K562 (cell line): ENCODE results near the gene SOBP. TPM values are rescaled to one million over a fixed set of nuclear protein-coding genes. Genes with fewer than 3 reads are reported as not detected.

Experiments
- ATF2 ChIP-seq: sonication (generic); formaldehyde crosslinking; IDR thresholded peaks from 2 replicates; pipeline ENCODE4 v1.8.1; 2022; ENCODE audit warnings: missing genetic modification reagents
- BRF2 ChIP-seq: IDR thresholded peaks from 3 replicates; pipeline ENCODE4 v1.6.1; 2011; ENCODE audit warnings: borderline replicate concordance, mild to moderate bottlenecking; ENCODE audit not compliant: insufficient read length, insufficient read depth
- FUS ChIP-seq: fragments of 200-400 bp; formaldehyde crosslinking; optimal IDR thresholded peaks from 2 replicates; pipeline ENCODE3; 2017; ENCODE audit warnings: low read depth, low read length
- HES1 ChIP-seq: fragments of 450-650 bp; IDR thresholded peaks from 2 replicates; pipeline ENCODE4 v1.6.1; 2016; ENCODE audit warnings: low read depth, mild to moderate bottlenecking, moderate library complexity
- MAX ChIP-seq: sonication (generic); formaldehyde crosslinking; IDR thresholded peaks from 2 replicates; pipeline ENCODE4 v1.9.0; 2022; ENCODE audit warnings: mild to moderate bottlenecking, missing genetic modification reagents
- MBD1 ChIP-seq: fragments of 250-450 bp; sonication (Bioruptor Pico); IDR thresholded peaks from 2 replicates; pipeline ENCODE4 v1.8.0; 2022; ENCODE audit warnings: inconsistent platforms
- MCM2 ChIP-seq: fragments of 450-650 bp; IDR thresholded peaks from 2 replicates; pipeline ENCODE4 v1.6.1; 2017; ENCODE audit warnings: low read depth, mild to moderate bottlenecking
- NFIC ChIP-seq: fragments of 450-650 bp; IDR thresholded peaks from 2 replicates; pipeline ENCODE4 v1.6.1; 2017; ENCODE audit warnings: mild to moderate bottlenecking, inconsistent platforms
- TFAP4 ChIP-seq: sonication (generic); formaldehyde crosslinking; IDR thresholded peaks from 2 replicates; pipeline ENCODE4 v1.8.0; 2022; ENCODE audit warnings: missing genetic modification reagents, mild to moderate bottlenecking, moderate library complexity, borderline replicate concordance
- TSHZ1 ChIP-seq: fragments of 250-450 bp; sonication (Bioruptor Pico); IDR thresholded peaks from 2 replicates; pipeline ENCODE4 v1.4.0; 2020; ENCODE audit warnings: mild to moderate bottlenecking, moderate library complexity
- ZNF124 ChIP-seq: sonication (generic); formaldehyde crosslinking; IDR thresholded peaks from 2 replicates; pipeline ENCODE4 v1.8.1; 2022; ENCODE audit warnings: missing genetic modification reagents
- ZNF140 ChIP-seq: fragments of 250-450 bp; sonication (Bioruptor Pico); IDR thresholded peaks from 2 replicates; pipeline ENCODE4 v1.8.0; 2021; ENCODE audit warnings: moderate library complexity, mild to moderate bottlenecking, inconsistent platforms
- polyA plus RNA-seq, 8 experiments: library from polyadenylated mRNA; depleted of rRNA in 4 of 8; stranded (reverse) in 5 of 8; unstranded in 3 of 8; fragments of >200 nt; fragmentation: Nextera tagmentation in 2 of 8; fragmentation: Illumina TruSeq in 1 of 8; extraction: Ambion mirVana in 2 of 8; extraction: Trizol in 1 of 8; gene quantifications; 2 replicates each; pipeline versions ENCODE4 v1.2.1 to v1.2.3, GENCODE V29; 2011 to 2014; ENCODE audit warnings: inconsistent platforms in 1 of 8, missing spikeins in 1 of 8
- total RNA-seq, 7 experiments: library from RNA; depleted of rRNA in 6 of 7; stranded (reverse); fragments of >200 nt in 6 of 7; fragmentation: Illumina TruSeq in 2 of 7; extraction: Trizol in 2 of 7; gene quantifications; 2 replicates each; pipeline versions ENCODE4 v1.2.1 to v1.2.3, GENCODE V29; 2011 to 2021; ENCODE audit warnings: low replicate concordance in 1 of 7
- TF ChIP-seq, protein P1 (sequence below), 2 experiments: fragments of 450-650 bp; conservative IDR thresholded peaks; 2 replicates each; pipeline ENCODE4 v1.6.1; 2017; ENCODE audit warnings: mild to moderate bottlenecking in 2 of 2, moderate library complexity in 2 of 2

SOBP gene
- total and polyA plus RNA-seq, 9 of the 15 experiments (the other 6 are each of a cell fraction or from before 2014, with no cell fraction given), result 0.16 TPM; not detected in 8

GRCh38 chr6:107542192-107542668, 52.3 kb downstream of the SOBP start (continued):
- TF ChIP-seq MAX (CRISPR knock-in tag) (no peak), ZNF124 (CRISPR knock-in tag) (no peak), TSHZ1 (CRISPR knock-in tag) (no peak), FUS (no peak), ATF2 (CRISPR knock-in tag) (no peak), MBD1 (CRISPR knock-in tag) (no peak), BRF2 (no peak), NFIC (no peak), TFAP4 (CRISPR knock-in tag) (no peak), ZNF140 (no peak), MCM2 (no peak), HES1 (no peak)
- TF ChIP-seq, protein P1, sequence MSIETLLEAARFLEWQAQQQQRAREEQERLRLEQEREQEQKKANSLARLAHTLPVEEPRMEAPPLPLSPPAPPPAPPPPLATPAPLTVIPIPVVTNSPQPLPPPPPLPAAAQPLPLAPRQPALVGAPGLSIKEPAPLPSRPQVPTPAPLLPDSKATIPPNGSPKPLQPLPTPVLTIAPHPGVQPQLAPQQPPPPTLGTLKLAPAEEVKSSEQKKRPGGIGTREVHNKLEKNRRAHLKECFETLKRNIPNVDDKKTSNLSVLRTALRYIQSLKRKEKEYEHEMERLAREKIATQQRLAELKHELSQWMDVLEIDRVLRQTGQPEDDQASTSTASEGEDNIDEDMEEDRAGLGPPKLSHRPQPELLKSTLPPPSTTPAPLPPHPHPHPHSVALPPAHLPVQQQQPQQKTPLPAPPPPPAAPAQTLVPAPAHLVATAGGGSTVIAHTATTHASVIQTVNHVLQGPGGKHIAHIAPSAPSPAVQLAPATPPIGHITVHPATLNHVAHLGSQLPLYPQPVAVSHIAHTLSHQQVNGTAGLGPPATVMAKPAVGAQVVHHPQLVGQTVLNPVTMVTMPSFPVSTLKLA (conservative IDR thresholded peaks at IDR 0.05), result no peak
